ENCODE data around the gene DNAJC10. TPM values are rescaled to one million over a fixed set of nuclear protein-coding genes. Genes with fewer than 3 reads are reported as not detected.

Gene DNAJC10
- total and polyA plus RNA-seq, 9 of the 15 experiments (the other 6 are each of a cell fraction or from before 2014, with no cell fraction given), result 9.8 to 77.7 (median 57.3) TPM

- TF ChIP-seq REST (IDR thresholded peaks at IDR 0.05; ENCODE audit: borderline replicate concordance) (peak; percentile 33; the same call in 1 of the 2 replicates), REST (CRISPR knock-in tag; IDR thresholded peaks at IDR 0.05; ENCODE audit: low read depth) (no peak)
Measured at GRCh38 chr2:182666674-182667314, 49.3 kb upstream of the DNAJC10 start (continued).
